Activated T-cell treated with anti-CD3 and anti-CD28 coated beads, Interleukin-2, amount 50 U/mL, for 24 hours (primary cell): ENCODE data around the gene SRD5A2.

ENCODE experiments used
- DNase-seq: peaks from one replicate; pipeline ENCODE4 v3.0.0-alpha.2; 2020
- H3K27ac Mint-ChIP-seq: 2 replicates; pipeline ENCODE4 v1.8.0; 2020; ENCODE audit warnings: mild to moderate bottlenecking, mixed read lengths
- H3K27me3 Mint-ChIP-seq: 2 replicates; pipeline ENCODE4 v1.8.0; 2020; ENCODE audit warnings: mixed read lengths
- H3K36me3 Mint-ChIP-seq: 2 replicates; pipeline ENCODE4 v1.8.0; 2020; ENCODE audit warnings: low read depth, mixed read lengths
- H3K4me1 Mint-ChIP-seq: 2 replicates; pipeline ENCODE4 v1.8.0; 2020; ENCODE audit warnings: low read depth, mixed read lengths
- H3K4me3 Mint-ChIP-seq: 2 replicates; pipeline ENCODE4 v1.8.0; 2020; ENCODE audit warnings: mild to moderate bottlenecking, moderate library complexity, mixed read lengths
- H3K9me3 Mint-ChIP-seq: 2 replicates; pipeline ENCODE4 v1.8.0; 2020; ENCODE audit warnings: mixed read lengths

SRD5A2 gene, protein sequence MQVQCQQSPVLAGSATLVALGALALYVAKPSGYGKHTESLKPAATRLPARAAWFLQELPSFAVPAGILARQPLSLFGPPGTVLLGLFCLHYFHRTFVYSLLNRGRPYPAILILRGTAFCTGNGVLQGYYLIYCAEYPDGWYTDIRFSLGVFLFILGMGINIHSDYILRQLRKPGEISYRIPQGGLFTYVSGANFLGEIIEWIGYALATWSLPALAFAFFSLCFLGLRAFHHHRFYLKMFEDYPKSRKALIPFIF

DNA sequence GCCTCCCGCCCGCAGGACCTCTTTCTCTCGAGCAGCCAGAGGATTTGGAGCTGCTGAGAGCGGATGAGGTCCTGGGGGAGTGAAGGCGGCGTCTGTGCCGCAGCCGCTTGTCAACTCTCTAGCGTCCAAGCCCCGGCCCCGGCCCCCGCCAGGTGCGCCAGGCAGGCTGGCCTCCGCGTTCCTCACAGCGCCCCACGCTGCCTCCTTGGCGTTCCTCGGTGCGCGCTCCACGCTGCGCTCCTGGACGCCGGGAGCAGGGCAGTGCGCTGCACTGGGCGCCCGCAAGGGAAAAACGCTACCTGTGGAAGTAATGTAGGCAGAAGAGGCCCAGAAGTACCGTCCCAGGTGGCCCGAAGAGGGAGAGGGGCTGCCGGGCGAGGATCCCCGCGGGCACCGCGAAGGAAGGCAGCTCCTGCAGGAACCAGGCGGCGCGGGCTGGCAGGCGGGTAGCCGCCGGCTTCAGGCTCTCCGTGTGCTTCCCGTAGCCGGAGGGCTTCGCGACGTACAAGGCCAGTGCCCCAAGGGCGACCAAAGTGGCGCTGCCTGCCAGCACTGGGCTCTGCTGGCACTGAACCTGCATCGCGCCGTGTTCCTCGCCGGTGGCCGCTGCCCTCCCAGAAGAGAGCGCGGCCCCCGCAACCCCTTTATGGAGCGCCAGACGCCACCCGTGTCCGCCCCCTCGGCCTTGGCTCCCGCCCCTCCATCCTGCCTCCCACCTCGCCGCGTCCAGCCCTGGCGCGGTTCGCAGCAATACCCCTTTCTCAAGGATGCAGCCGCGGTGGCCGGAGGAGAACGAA lies at the start of gene SRD5A2:
SRD5A2 (minus strand) TSS at position 618 of the 797 bp plus-strand sequence; CDS start at position 580, 38 bp downstream.
- Mint-ChIP-seq H3K4me3 (no peak within 1 kb of the TSS), H3K27me3 (peaks cover 59% of the 10 kb centered on the region), H3K4me1 (peaks cover 4% of the 10 kb centered on the region), H3K27ac (no peak within 1 kb of the TSS), H3K9me3 (no peaks in the 10 kb centered on the region), H3K36me3 (no peaks in the 10 kb centered on the region)
- no peak for DNase-seq

DNA sequence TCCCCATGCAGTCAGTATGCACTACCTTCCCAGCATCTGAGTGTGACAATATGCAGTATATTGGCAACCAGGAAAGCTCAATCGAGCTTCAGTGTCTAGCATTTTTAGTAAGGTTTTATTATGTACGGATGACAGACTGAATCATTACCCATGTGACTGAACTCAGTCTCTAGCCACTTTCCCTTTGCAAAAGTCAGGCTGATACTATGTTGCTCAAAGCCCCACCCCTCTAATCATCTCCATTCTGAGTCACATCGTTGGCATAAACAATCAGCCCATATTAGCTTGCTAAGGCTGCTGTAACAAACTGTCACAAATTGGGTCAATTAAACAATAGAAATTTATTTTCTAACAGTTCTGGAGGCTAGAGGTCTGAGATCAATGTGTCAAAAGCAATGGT lies 25.8 kb upstream of the SRD5A2 start:
- DNase-seq = no peak
- Mint-ChIP-seq H3K27me3 (no peaks in the 10 kb centered on the region), H3K27ac (no peak overlapping the region), H3K9me3 (peaks cover 24% of the 10 kb centered on the region), H3K4me3 (no peak overlapping the region), H3K4me1 (no peaks in the 10 kb centered on the region), H3K36me3 (no peaks in the 10 kb centered on the region)

DNA sequence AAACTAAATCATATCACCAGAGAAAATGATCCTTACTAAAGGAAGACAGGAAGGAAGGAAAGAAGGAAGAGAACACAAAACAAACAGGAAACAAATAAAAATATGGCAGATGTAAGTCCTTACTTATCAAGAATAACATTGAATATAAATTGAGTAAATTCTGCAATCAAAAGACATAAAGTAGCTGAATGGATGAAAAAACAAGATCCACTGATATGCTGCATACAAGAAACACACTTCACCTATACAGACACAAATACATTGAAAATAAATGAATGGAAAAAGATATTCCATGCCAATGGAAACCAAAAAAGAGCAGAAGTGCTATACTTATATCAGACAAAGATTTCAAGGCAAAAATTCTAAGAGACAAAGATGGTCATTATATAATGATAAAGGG lies 18.0 kb upstream of the SRD5A2 start:
- Mint-ChIP-seq H3K4me3 (no peak overlapping the region), H3K27ac (no peak overlapping the region), H3K27me3 (no peaks in the 10 kb centered on the region), H3K36me3 (no peaks in the 10 kb centered on the region), H3K9me3 (peaks cover 34% of the 10 kb centered on the region), H3K4me1 (no peaks in the 10 kb centered on the region)
- no peak for DNase-seq

DNA sequence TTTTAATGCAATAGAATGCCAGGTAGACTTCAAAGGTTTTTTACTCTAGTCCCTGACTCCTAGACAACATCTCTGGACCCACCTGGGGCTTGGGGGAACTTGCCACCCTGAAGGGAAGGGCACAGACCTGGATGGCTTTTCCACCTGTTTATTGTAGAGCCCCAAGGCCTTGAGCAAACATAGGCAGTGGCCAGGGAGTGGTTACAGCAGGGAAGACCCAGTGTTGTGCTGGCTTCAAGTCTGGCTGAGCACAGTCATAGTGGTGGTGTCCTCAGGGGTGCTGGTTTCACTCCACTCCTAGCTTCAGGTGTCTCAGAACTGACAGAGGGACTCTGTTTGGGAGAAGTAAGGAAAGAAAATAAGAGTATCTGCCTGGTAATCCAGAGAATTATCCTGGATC lies 5.5 kb upstream of the SRD5A2 start:
- Mint-ChIP-seq H3K27ac (no peak overlapping the region), H3K4me3 (no peak overlapping the region), H3K27me3 (peaks cover 51% of the 10 kb centered on the region), H3K36me3 (no peaks in the 10 kb centered on the region), H3K9me3 (peaks cover 14% of the 10 kb centered on the region), H3K4me1 (peaks cover under 1% of the 10 kb centered on the region)
- DNase-seq = no peak

DNA sequence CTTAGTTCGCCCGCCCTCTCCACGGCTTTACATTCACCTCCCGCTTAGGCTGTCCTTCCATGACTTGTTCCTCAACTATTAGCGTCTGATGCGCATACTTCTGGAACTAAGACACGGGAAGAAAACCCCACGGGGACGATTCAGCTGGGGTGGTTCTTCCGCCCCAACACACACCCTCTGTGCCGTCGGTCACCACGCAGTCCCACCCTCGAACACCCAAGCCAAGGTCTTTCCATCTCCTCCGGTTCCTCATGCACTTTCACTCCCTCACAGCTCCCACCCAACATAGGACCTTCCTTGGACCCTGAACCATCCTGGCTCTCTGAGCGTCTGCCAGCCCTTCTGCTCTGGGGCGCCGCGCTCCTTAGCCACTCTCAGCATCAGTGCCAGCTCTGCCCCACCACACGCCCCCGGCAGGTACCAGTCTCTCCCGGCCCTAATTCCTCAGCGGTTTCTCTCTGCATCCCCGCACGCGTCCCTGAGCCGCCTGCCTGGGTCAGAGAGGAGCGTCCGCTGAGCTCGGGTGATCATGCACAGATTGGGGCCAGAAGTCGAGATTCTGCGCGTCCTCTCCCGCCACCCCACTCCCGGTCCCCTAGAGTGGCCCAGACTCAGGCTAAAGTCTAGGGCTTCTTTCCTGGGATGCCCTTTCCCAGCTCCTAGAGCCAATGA lies 522 bp upstream of the SRD5A2 start:
- DNase-seq = no peak
- no peak overlapping the region for H3K4me3 Mint-ChIP-seq
- peaks cover 61% of the 10 kb centered on the region for H3K27me3 Mint-ChIP-seq
- H3K27ac Mint-ChIP-seq = no peak overlapping the region
- no peaks in the 10 kb centered on the region for H3K9me3 Mint-ChIP-seq
- no peaks in the 10 kb centered on the region for H3K36me3 Mint-ChIP-seq
- H3K4me1 Mint-ChIP-seq = peaks cover 4% of the 10 kb centered on the region

DNA sequence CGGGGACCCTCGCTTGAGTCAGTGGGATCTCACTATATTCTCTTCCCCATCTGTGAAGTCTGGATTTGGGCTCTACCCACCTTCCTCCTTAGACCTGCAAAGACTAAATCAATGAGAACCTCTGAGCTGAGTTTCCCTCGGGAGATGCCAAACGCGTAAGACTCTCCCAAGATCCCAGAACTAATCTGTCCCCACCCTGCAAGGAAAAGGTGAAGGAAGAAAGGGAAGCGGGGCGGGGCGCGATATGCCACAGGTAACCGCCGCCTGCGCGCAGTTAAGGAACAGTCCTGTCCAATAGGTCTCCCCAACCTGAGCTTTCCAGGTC lies 780 bp downstream of the SRD5A2 start:
- Mint-ChIP-seq H3K27me3 (peaks cover 59% of the 10 kb centered on the region), H3K4me3 (no peak overlapping the region), H3K36me3 (no peaks in the 10 kb centered on the region)

DNA sequence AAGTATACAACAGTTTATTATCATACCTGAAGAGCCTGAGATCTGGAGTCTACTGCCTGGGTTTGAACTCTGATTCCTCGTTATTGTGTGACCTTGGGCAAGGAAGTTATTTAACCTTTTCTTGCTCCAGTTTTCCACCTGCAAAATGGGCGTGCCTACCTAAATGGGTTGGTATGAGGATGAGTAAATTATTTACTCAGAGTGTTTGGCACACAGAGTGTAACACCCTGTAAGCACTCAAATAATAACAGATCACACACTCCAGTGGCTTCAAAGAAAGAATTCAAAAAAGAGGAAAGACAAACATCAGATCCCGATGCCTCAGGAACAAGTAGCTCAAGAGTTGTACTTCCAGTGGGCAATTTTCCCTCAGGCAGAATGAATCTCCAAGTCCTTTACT lies 2.4 kb downstream of the SRD5A2 start:
- H3K4me3 Mint-ChIP-seq = no peak overlapping the region
- H3K4me1 Mint-ChIP-seq = peaks cover 4% of the 10 kb centered on the region
- no peaks in the 10 kb centered on the region for H3K9me3 Mint-ChIP-seq
- peaks cover 46% of the 10 kb centered on the region for H3K27me3 Mint-ChIP-seq
- H3K36me3 Mint-ChIP-seq = no peaks in the 10 kb centered on the region
- no peak for DNase-seq
- no peak overlapping the region for H3K27ac Mint-ChIP-seq

More for the DNA sequence above, 780 bp downstream of the SRD5A2 start:
- Mint-ChIP-seq H3K9me3 (no peaks in the 10 kb centered on the region), H3K4me1 (peaks cover 4% of the 10 kb centered on the region), H3K27ac (no peak overlapping the region)
- no peak for DNase-seq

DNA sequence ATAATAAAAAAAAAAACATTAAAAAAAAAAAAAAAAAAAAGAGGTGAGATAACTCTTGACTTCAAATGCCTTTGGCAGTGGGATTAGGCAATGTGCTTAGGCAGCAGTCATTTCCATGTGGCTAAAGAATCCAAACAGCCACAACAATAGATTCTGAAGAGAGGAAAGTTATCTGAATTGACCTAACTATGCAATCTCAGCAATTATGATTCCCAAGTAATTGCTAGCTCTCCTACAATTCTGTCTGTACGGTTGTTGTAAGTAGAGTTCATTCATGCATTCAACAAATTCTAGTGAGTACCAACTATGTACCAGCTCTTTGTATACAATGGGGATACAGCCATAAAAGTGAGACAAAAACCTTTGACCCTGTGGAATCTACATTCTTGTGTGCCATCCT lies 3.6 kb downstream of the SRD5A2 start:
- Mint-ChIP-seq H3K36me3 (no peaks in the 10 kb centered on the region), H3K27ac (no peak overlapping the region), H3K9me3 (no peaks in the 10 kb centered on the region), H3K4me3 (no peak overlapping the region), H3K4me1 (peaks cover 4% of the 10 kb centered on the region), H3K27me3 (peaks cover 35% of the 10 kb centered on the region)
- DNase-seq = no peak

DNA sequence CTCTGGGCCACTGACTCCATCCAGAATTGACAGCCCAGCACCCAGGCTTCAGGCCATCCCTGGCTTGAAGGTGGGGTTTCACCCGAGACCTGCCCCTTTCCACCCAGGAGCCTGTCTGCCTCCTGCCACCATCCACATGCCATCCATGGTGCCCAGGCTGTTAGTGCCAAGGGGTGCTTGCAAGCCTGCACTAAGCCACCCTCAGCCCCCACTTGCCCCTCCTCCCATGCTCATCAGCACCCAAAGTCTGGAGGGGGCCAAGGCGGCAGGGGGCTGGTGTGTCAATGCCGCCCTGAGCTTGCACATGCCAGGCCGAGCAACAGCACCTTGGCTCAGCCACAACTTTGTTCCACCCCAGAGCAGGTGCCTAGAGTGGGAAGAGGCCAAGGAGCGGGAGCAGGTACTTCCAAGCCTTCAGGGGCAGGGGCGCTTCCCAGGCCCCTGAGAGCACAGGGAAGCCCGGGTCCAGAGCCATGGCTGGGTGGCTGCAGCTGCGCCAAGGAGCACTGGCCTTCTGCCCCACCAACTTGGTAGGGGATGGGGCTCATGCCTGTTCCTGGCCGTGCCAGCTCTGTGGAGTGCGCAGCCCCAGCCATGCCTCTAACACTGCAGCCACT lies 12.0 kb downstream of the SRD5A2 start:
- peaks cover 5% of the 10 kb centered on the region for H3K27me3 Mint-ChIP-seq
- no peaks in the 10 kb centered on the region for H3K9me3 Mint-ChIP-seq
- DNase-seq = no peak
- H3K4me3 Mint-ChIP-seq = no peak overlapping the region
- H3K27ac Mint-ChIP-seq = no peak overlapping the region
- no peaks in the 10 kb centered on the region for H3K36me3 Mint-ChIP-seq
- H3K4me1 Mint-ChIP-seq = no peaks in the 10 kb centered on the region

DNA sequence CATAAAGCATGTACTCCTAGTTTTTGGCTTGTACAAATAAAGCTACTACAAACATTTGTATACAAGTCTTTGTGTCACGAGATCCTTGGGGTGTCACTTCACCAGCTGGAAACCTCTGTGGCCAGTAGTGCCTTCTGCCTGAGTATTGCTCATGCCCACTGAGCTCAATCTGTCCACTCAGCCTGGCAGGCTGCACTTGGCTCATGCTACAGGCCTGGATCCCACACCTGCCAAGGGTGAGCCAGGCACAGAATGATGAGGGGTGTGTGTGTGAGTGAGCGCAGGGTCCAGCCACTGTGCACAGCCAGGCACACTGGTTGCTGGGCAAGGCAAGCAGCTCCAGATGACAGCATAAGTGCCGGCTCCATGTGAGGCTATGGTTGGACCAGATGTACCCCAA lies 13.1 kb downstream of the SRD5A2 start:
- H3K36me3 Mint-ChIP-seq = no peaks in the 10 kb centered on the region
- H3K9me3 Mint-ChIP-seq = no peaks in the 10 kb centered on the region
- H3K4me3 Mint-ChIP-seq = no peak overlapping the region
- peaks cover 12% of the 10 kb centered on the region for H3K27me3 Mint-ChIP-seq
- no peak overlapping the region for H3K27ac Mint-ChIP-seq
- no peaks in the 10 kb centered on the region for H3K4me1 Mint-ChIP-seq
- DNase-seq = no peak

DNA sequence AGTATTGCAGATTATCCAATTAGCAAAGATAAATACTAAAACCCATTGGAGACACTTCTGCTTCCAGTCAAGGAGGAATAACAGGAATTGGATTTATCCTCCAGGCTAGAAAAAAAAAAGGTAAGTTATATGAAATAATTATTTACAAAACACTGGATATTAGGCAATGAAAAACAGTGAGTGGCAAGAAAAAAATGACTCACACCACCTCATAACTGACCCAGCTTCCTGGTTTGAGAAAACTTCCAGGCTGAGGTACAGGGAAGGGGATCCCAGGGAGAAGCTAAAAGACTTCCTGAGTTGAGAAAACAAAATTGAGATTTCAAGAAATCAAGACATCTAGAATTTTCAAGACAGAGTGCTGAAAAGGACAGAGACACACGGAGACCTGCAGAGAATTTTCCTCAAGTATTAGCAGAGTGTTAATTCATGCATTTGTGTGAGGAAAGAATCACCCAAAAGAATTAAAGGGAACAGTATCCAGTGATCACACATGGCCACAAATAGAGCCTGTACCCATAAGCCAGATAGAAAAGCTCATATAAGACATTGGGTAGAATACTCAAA lies 17.4 kb downstream of the SRD5A2 start:
- DNase-seq = no peak
- Mint-ChIP-seq H3K27me3 (peaks cover 17% of the 10 kb centered on the region), H3K36me3 (no peaks in the 10 kb centered on the region), H3K9me3 (no peaks in the 10 kb centered on the region), H3K4me1 (no peaks in the 10 kb centered on the region), H3K27ac (no peak overlapping the region), H3K4me3 (no peak overlapping the region)

DNA sequence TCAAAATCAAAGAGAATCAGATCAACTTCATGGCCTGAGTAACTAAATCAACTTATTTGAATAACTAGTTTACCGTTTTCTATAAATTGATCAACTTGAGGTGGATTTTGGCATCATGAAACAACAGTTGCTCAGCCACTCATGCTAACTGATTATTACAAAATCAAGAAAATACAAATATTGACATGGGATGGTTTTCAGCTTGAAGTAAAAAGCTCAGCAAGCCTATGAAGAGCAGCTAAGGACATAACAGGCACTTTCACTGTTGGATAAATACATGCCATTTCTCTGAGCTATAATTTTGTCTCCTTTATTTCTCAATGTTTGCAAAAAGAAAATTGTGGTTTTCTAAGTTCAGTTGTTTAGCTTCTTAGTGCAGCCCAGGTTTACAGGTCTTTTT lies 18.9 kb downstream of the SRD5A2 start:
- Mint-ChIP-seq H3K4me3 (no peak overlapping the region), H3K4me1 (no peaks in the 10 kb centered on the region), H3K27me3 (peaks cover 17% of the 10 kb centered on the region), H3K36me3 (no peaks in the 10 kb centered on the region), H3K9me3 (no peaks in the 10 kb centered on the region), H3K27ac (no peak overlapping the region)
- DNase-seq = no peak

DNA sequence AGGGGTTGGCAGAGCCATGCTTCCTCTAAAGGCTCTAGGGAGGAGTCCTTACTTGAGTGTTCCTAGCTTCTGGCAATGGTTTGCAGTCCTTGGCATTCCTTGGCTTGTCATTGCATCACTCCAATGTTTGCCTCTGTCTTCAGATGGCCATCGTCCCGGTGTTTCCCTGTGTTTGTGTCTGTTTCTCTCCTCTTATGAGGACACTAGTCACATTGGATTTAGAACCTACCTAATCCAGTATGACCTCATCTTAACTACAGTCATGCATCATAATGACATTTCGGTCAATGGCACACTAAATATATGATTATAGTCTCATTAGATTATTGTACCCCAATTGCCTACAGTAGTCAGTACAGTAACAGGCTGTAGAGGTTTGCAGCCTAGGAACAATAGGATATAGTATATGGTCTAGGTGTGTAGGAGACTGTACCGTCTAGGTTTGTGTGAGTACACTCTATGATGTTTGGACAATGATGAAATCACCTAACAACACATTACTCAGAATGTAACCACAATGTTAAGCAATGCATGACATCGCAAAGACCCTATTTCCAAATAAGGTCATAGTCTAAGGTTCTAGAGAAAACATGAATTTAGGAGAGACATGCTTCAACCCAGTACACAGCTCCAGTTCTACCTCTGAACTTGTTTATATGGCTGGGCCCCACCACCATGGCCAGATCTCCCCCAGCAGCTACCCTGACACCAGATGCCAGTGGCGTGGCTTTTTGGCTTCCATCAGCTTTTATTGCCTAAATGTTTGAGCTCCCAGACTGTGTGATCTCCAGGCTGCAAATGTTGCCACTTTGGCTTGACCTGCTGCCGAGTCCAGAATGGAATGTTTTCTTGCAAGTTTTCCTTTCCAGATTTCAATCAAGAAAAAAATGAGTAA lies 22.1 kb downstream of the SRD5A2 start:
- Mint-ChIP-seq H3K4me3 (no peak overlapping the region), H3K27me3 (peaks cover 14% of the 10 kb centered on the region), H3K27ac (no peak overlapping the region), H3K9me3 (peaks cover 5% of the 10 kb centered on the region), H3K4me1 (no peaks in the 10 kb centered on the region), H3K36me3 (no peaks in the 10 kb centered on the region)
- no peak for DNase-seq

DNA sequence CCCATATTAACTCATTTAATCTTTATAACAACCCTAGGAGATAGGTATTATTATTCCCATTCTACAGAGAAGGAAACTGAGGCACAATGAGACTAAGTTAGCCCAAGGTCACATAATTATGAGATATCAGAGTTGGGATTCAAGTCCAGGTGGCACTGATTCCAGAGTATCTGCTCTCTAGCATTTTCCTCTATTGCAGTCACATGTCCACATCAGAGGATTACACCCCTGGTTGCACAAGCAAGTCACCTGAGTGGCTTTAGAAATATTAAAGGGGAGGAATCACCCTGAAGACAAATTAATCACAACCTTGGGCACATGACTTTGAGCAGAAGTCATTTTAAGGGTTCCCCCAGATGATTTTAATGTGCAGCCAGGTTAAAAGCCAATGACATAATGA lies 23.8 kb downstream of the SRD5A2 start:
- H3K9me3 Mint-ChIP-seq = peaks cover 5% of the 10 kb centered on the region
- no peak for DNase-seq
- no peaks in the 10 kb centered on the region for H3K4me1 Mint-ChIP-seq
- no peaks in the 10 kb centered on the region for H3K36me3 Mint-ChIP-seq
- H3K27ac Mint-ChIP-seq = no peak overlapping the region
- H3K27me3 Mint-ChIP-seq = peaks cover 8% of the 10 kb centered on the region
- H3K4me3 Mint-ChIP-seq = no peak overlapping the region
